SK-N-SH (cell line): ENCODE results near the gene LRRC8E. TPM values are rescaled to one million over a fixed set of nuclear protein-coding genes. Genes with fewer than 3 reads are reported as not detected.

Experiments used
- CTCF ChIA-PET: fragments of 300-600, 350-600 bp; formaldehyde crosslinking; extraction: SDS; loops from one replicate; lab custom pipeline; 2021; lab: Yijun Ruan, JAX
- POLR2A ChIA-PET: fragments of 350-600 bp; sonication (Branson Sonifier 250); formaldehyde crosslinking; extraction: SDS; loops from one replicate; lab custom pipeline; 2020; ENCODE audit warnings: antibody characterized with exemption, inconsistent platforms; lab: Yijun Ruan, JAX
- DNase-seq: peaks from one replicate; pipeline ENCODE4 v3.0.0; 2012
- H2AFZ ChIP-seq: fragments of 200-600 bp; sonication (generic); 2 replicates; pipeline ENCODE4 v1.8.1; 2016; ENCODE audit warnings: antibody characterized with exemption, mild to moderate bottlenecking, low read depth
- H3F3A ChIP-seq: fragments of 200-600 bp; sonication (generic); replicated peaks from 2 replicates; pipeline ENCODE3; 2016; ENCODE audit warnings: antibody characterized with exemption, mild to moderate bottlenecking; ENCODE audit not compliant: insufficient read depth
- H3K27ac ChIP-seq, 2 experiments: fragments of 200-500 bp in 1 of 2; fragments of 200-600 bp in 1 of 2; sonication (Bioruptor generic) in 1 of 2; sonication (generic), shearing (Covaris generic) in 1 of 2; 2 replicates each; pipeline versions ENCODE4 v1.5.1 to v1.6.1; 2014 to 2016; ENCODE audit warnings: low read depth in 2 of 2, inconsistent platforms in 1 of 2, low read length in 1 of 2, mild to moderate bottlenecking in 1 of 2, mixed read lengths in 1 of 2
- H3K27me3 ChIP-seq: fragments of 200-600 bp; sonication (generic), shearing (Covaris generic); 2 replicates; pipeline ENCODE4 v1.6.1; 2016; ENCODE audit warnings: mixed run types; ENCODE audit not compliant: insufficient read depth
- H3K36me3 ChIP-seq, 2 experiments: fragments of 200-500 bp in 1 of 2; fragments of 200-600 bp in 1 of 2; sonication (Bioruptor generic) in 1 of 2; sonication (generic) in 1 of 2; replicated peaks in 1 of 2; 2 replicates each; pipeline versions ENCODE3 to v1.5.1; 2014 to 2016; ENCODE audit warnings: low read length in 1 of 2, mild to moderate bottlenecking in 1 of 2; ENCODE audit not compliant: insufficient read depth in 2 of 2, control insufficient read depth in 1 of 2
- H3K4me1 ChIP-seq, 2 experiments: fragments of 200-500 bp in 1 of 2; fragments of 200-600 bp in 1 of 2; sonication (Bioruptor generic) in 1 of 2; sonication (generic), shearing (Covaris generic) in 1 of 2; 2 replicates each; pipeline versions ENCODE4 v1.5.1 to v1.6.1; 2014 to 2016; ENCODE audit warnings: low read depth in 1 of 2, low read length in 1 of 2, mixed run types in 1 of 2; ENCODE audit not compliant: insufficient read depth in 2 of 2, control insufficient read depth in 1 of 2
- H3K4me2 ChIP-seq: fragments of 200-600 bp; sonication (generic), shearing (Covaris generic); 2 replicates; pipeline ENCODE4 v1.6.1; 2017; ENCODE audit warnings: mixed run types
- H3K4me3 ChIP-seq, 2 experiments: fragments of 200-500 bp in 1 of 2; fragments of 200-600 bp in 1 of 2; sonication (Bioruptor generic) in 1 of 2; sonication (generic), shearing (Covaris generic) in 1 of 2; 2 replicates each; pipeline versions ENCODE4 v1.5.1 to v1.8.1; 2014 to 2016; ENCODE audit warnings: low read depth in 2 of 2, inconsistent platforms in 1 of 2, low read length in 1 of 2, mild to moderate bottlenecking in 1 of 2, mixed read lengths in 1 of 2, moderate library complexity in 1 of 2
- H3K79me2 ChIP-seq: fragments of 200-600 bp; sonication (generic); 2 replicates; pipeline ENCODE4 v1.8.1; 2017; ENCODE audit warnings: mild to moderate bottlenecking; ENCODE audit not compliant: insufficient read depth
- H3K9ac ChIP-seq: fragments of 200-600 bp; sonication (generic); 2 replicates; pipeline ENCODE4 v1.6.1; 2017; ENCODE audit warnings: mixed run types
- H3K9me2 ChIP-seq: fragments of 200-600 bp; sonication (generic); 2 replicates; pipeline ENCODE4 v1.6.1; 2017; ENCODE audit warnings: mixed run types
- H3K9me3 ChIP-seq: fragments of 200-600 bp; sonication (generic); 2 replicates; pipeline ENCODE4 v1.6.1; 2017; ENCODE audit warnings: mixed run types, mild to moderate bottlenecking, moderate library complexity
- H4K20me1 ChIP-seq: fragments of 200-600 bp; sonication (generic); 2 replicates; pipeline ENCODE4 v1.6.1; 2017; ENCODE audit warnings: mild to moderate bottlenecking, mixed run types; ENCODE audit not compliant: insufficient read depth
- EZH2phosphoT487 ChIP-seq: fragments of 200-600 bp; sonication (generic); IDR thresholded peaks from 2 replicates; pipeline ENCODE4 v1.6.1; 2017; ENCODE audit warnings: low read depth, mixed run types, mild to moderate bottlenecking, antibody characterized with exemption, moderate library complexity, borderline replicate concordance
- FOSL2 ChIP-seq: IDR thresholded peaks from 2 replicates; pipeline ENCODE4 v1.4.0; 2012; ENCODE audit warnings: low read depth, mild to moderate bottlenecking, moderate library complexity, borderline replicate concordance
- YY1 ChIP-seq: IDR thresholded peaks from 2 replicates; pipeline ENCODE4 v1.4.0; 2012; ENCODE audit warnings: low read depth, mild to moderate bottlenecking
- WGBS: methylation state at CpG from one replicate; pipeline ENCODE4 v1.1.6; 2017; ENCODE audit warnings: low lambda C conversion rate; 5-methylcytosine and 5-hydroxymethylcytosine counted together
- polyA plus RNA-seq, 3 experiments: library from polyadenylated mRNA; depleted of rRNA; stranded (reverse); fragments of >200 nt; gene quantifications; 2 replicates each; pipeline ENCODE4 v1.2.3, GENCODE V29; 2012
- TF ChIP-seq, protein P1 (sequence below): fragments of 150-350 bp; IDR thresholded peaks from 2 replicates; pipeline ENCODE4 v1.6.1; 2016; ENCODE audit warnings: mild to moderate bottlenecking, low read depth, low read length
- TF ChIP-seq, protein P2 (sequence below): IDR thresholded peaks from 2 replicates; pipeline ENCODE4 v1.4.0; 2012; ENCODE audit warnings: low read depth, borderline replicate concordance
- TF ChIP-seq, protein P3 (sequence below): IDR thresholded peaks from 2 replicates; pipeline ENCODE4 v1.4.0; 2012; ENCODE audit warnings: low read depth, borderline replicate concordance
- TF ChIP-seq, protein P4 (sequence below): IDR thresholded peaks from 2 replicates; pipeline ENCODE4; 2012

The LRRC8E gene
- polyA plus RNA-seq, 1 of the 3 experiments (the other 2 are of a cell fraction), result 0.02 TPM

DNA sequence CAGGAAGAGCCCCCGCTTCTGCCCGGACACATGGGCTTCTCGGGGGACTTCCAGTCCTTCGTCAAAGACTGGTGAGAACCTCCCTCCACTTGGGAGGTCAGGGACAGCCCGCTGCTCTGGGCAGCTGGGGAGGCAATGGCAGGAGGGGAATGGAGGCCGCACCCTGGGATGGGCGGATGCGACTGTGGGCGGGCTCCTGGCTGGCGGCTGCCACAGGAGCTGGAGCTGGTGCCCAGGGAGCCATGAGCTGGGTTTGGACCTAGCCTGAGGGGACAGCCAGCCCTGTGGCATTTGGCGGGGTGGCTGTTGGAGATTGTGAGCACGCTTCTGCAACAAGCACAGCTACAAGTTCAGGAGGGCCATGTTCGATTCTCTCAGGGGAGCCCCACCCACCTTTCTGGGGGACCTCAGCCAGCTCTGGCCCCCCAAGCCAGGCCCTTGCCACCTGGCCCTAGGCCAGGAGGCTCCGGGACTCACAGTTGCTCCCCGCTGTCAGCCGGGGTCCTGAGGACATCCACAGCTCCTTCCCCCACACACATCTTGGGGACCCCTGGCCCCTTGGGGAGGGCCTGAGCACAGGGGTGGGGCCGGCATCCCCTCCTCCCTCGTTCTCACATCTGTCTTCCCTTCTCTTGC lies 23.3 kb downstream of the LRRC8E start (continued):
- no peak for TF ChIP-seq FOSL2
- TF ChIP-seq, protein P1, sequence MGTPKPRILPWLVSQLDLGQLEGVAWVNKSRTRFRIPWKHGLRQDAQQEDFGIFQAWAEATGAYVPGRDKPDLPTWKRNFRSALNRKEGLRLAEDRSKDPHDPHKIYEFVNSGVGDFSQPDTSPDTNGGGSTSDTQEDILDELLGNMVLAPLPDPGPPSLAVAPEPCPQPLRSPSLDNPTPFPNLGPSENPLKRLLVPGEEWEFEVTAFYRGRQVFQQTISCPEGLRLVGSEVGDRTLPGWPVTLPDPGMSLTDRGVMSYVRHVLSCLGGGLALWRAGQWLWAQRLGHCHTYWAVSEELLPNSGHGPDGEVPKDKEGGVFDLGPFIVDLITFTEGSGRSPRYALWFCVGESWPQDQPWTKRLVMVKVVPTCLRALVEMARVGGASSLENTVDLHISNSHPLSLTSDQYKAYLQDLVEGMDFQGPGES, result no peak

DNA sequence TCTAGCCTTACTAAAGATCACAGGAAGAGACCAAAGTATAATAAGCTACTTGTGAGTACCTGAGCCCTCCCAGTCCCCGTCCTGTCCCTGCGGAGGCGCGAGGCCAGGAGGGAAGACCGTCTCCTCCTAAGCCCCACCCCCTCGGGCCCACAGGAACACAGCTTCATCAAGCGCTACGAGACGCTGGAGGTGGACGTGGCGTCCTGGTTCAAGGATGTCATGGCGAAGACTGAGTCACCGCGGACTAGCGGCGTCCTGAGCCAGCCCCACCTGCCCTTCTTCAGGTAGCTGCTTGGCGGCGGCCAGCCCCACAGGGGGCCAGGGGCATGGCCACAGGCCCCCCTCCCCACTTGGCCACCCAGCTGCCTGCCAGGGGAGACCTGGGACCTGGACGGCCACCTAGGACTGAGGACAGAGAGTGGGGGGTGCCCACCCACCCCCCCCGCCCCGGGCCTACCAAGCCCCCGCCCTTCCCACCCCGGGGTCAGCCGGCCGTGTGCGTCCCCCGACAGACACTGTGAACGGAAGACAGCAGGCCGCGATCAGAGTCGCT lies 23.9 kb downstream of the LRRC8E start:
- Histone ChIP-seq H3K4me3 (no peak overlapping the region), H3K9me2 (no peaks in the 10 kb centered on the region), H3K4me1 (peaks cover 0 to 5% of the 10 kb centered on the region in 2 experiments; a peak in 2 of 4 replicates), H2AFZ (no peak overlapping the region), H3K79me2 (peaks cover 12% of the 10 kb centered on the region; the same call in 1 of the 2 replicates), H3K27ac (no peak overlapping the region), H3K36me3 (peaks cover 0 to 35% of the 10 kb centered on the region in 2 experiments), H3K9ac (no peak overlapping the region), H3K9me3 (no peaks in the 10 kb centered on the region), H4K20me1 (peaks cover 10% of the 10 kb centered on the region), H3K27me3 (peaks cover 7% of the 10 kb centered on the region; the same call in 1 of the 2 replicates), H3K4me2 (no peak overlapping the region), H3F3A (peaks cover 6% of the 10 kb centered on the region)
- ChIA-PET POLR2A (no interaction called here), CTCF (interaction anchor here (1.5 to 2.1 kb wide), 2 partner anchors 8 to 59 kb away, joined by 5 to 9 read pairs; partner anchors contain the start of gene MAP2K7)
- TF ChIP-seq EZH2phosphoT487 (no peak), YY1 (no peak)
- TF ChIP-seq, protein P2, sequence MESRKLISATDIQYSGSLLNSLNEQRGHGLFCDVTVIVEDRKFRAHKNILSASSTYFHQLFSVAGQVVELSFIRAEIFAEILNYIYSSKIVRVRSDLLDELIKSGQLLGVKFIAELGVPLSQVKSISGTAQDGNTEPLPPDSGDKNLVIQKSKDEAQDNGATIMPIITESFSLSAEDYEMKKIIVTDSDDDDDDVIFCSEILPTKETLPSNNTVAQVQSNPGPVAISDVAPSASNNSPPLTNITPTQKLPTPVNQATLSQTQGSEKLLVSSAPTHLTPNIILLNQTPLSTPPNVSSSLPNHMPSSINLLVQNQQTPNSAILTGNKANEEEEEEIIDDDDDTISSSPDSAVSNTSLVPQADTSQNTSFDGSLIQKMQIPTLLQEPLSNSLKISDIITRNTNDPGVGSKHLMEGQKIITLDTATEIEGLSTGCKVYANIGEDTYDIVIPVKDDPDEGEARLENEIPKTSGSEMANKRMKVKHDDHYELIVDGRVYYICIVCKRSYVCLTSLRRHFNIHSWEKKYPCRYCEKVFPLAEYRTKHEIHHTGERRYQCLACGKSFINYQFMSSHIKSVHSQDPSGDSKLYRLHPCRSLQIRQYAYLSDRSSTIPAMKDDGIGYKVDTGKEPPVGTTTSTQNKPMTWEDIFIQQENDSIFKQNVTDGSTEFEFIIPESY, result no peak
- TF ChIP-seq, protein P3, sequence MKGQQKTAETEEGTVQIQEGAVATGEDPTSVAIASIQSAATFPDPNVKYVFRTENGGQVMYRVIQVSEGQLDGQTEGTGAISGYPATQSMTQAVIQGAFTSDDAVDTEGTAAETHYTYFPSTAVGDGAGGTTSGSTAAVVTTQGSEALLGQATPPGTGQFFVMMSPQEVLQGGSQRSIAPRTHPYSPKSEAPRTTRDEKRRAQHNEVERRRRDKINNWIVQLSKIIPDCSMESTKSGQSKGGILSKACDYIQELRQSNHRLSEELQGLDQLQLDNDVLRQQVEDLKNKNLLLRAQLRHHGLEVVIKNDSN, result no peak
- TF ChIP-seq, protein P4, sequence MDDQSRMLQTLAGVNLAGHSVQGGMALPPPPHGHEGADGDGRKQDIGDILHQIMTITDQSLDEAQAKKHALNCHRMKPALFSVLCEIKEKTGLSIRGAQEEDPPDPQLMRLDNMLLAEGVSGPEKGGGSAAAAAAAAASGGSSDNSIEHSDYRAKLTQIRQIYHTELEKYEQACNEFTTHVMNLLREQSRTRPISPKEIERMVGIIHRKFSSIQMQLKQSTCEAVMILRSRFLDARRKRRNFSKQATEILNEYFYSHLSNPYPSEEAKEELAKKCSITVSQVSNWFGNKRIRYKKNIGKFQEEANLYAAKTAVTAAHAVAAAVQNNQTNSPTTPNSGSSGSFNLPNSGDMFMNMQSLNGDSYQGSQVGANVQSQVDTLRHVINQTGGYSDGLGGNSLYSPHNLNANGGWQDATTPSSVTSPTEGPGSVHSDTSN, result no peak
- no peak for DNase-seq
- 96% methylated on average over 16 of the region's 31 CpGs for WGBS
